CD14-positive monocyte (primary cell): ENCODE measurements around the gene PSMG1. TPM values are rescaled to one million over a fixed set of nuclear protein-coding genes. Genes with fewer than 3 reads are reported as not detected.

ENCODE experiments used
- DNase-seq, 3 donors: peaks; one replicate each; pipeline ENCODE4 v3.0.0-alpha.2; 2011 to 2022
- H2AFZ ChIP-seq: 2 replicates; pipeline ENCODE4 v1.6.0; 2012; ENCODE audit warnings: mild to moderate bottlenecking, low read depth, low read length, inconsistent platforms; ENCODE audit not compliant: insufficient read depth, poor library complexity, severe bottlenecking
- H3K27ac ChIP-seq, 2 donors: 1 replicate in 1 of 2; 2 replicates in 1 of 2; pipeline ENCODE4 v1.5.1; 2012 to 2013; ENCODE audit warnings: low read length in 2 of 2, control low read depth in 1 of 2, inconsistent platforms in 1 of 2, low read depth in 1 of 2, mild to moderate bottlenecking in 1 of 2
- H3K27me3 ChIP-seq, 2 donors: one replicate each; pipeline versions ENCODE4 v1.6.0 to v1.6.1; 2011 to 2013; ENCODE audit warnings: low read length in 2 of 2; ENCODE audit not compliant: control insufficient read depth in 2 of 2, insufficient read depth in 2 of 2
- H3K36me3 ChIP-seq, 2 donors: replicated peaks in 1 of 2; 1 replicate in 1 of 2; 2 replicates in 1 of 2; pipeline versions ENCODE4 v1.5.1 to v1.6.1; 2012 to 2013; ENCODE audit warnings: low read length in 2 of 2, control low read depth in 1 of 2, inconsistent platforms in 1 of 2, mild to moderate bottlenecking in 1 of 2; ENCODE audit not compliant: insufficient read depth in 2 of 2, control insufficient read depth in 1 of 2
- H3K4me1 ChIP-seq, 2 donors: 1 replicate in 1 of 2; 2 replicates in 1 of 2; pipeline versions ENCODE4 v1.5.1 to v1.6.1; 2012 to 2013; ENCODE audit warnings: low read length in 2 of 2, control low read depth in 1 of 2, inconsistent platforms in 1 of 2, mild to moderate bottlenecking in 1 of 2, moderate library complexity in 1 of 2; ENCODE audit not compliant: insufficient read depth in 2 of 2, control insufficient read depth in 1 of 2
- H3K4me2 ChIP-seq: replicated peaks from 2 replicates; pipeline ENCODE3; 2012; ENCODE audit warnings: low read length, moderate library complexity, mild to moderate bottlenecking; ENCODE audit not compliant: poor library complexity, severe bottlenecking; ENCODE audit errors: extremely low read depth
- H3K4me3 ChIP-seq, 3 experiments: fragments of 200-600 bp in 1 of 3; sonication (generic) in 1 of 3; replicated peaks in 1 of 3; 1 replicate in 2 of 3; 2 replicates in 1 of 3; pipeline ENCODE4 v1.5.1; 2011 to 2013; ENCODE audit warnings: low read length in 3 of 3, mild to moderate bottlenecking in 3 of 3, control low read depth in 2 of 3, low read depth in 2 of 3, inconsistent platforms in 1 of 3, moderate library complexity in 1 of 3
- H3K79me2 ChIP-seq: 2 replicates; pipeline ENCODE4 v1.6.0; 2012; ENCODE audit warnings: mild to moderate bottlenecking, control low read depth, inconsistent platforms, low read length, moderate library complexity; ENCODE audit not compliant: insufficient read depth
- H3K9ac ChIP-seq: 2 replicates; pipeline ENCODE4 v1.6.0; 2017; ENCODE audit warnings: low read length, mild to moderate bottlenecking; ENCODE audit not compliant: insufficient read depth, poor library complexity, severe bottlenecking
- H3K9me3 ChIP-seq, 2 donors: replicated peaks in 1 of 2; 1 replicate in 1 of 2; 2 replicates in 1 of 2; pipeline versions ENCODE4 v1.5.1 to v1.6.1; 2012 to 2013; ENCODE audit warnings: low read length in 2 of 2, control low read depth in 1 of 2; ENCODE audit not compliant: control insufficient read depth in 1 of 2, insufficient read depth in 1 of 2
- H4K20me1 ChIP-seq: 2 replicates; pipeline ENCODE4 v1.6.0; 2012; ENCODE audit warnings: mild to moderate bottlenecking, low read length, control low read depth, moderate library complexity; ENCODE audit not compliant: insufficient read depth
- H3K27ac Mint-ChIP-seq, 7 donors: one replicate each; pipeline ENCODE4 v1.8.0; 2020; ENCODE audit warnings: mild to moderate bottlenecking in 7 of 7, mixed read lengths in 7 of 7, moderate library complexity in 6 of 7, inconsistent platforms in 2 of 7
- H3K27me3 Mint-ChIP-seq, 3 donors: one replicate each; pipeline ENCODE4 v1.8.0; 2021 to 2022; ENCODE audit warnings: low read depth in 3 of 3, mild to moderate bottlenecking in 3 of 3, mixed read lengths in 3 of 3, moderate library complexity in 3 of 3, inconsistent platforms in 1 of 3
- H3K36me3 Mint-ChIP-seq, 2 donors: one replicate each; pipeline ENCODE4 v1.8.0; 2020; ENCODE audit warnings: mixed read lengths in 2 of 2, inconsistent platforms in 1 of 2, mild to moderate bottlenecking in 1 of 2
- H3K4me1 Mint-ChIP-seq: one replicate; pipeline ENCODE4 v1.8.0; 2020; ENCODE audit warnings: mild to moderate bottlenecking, mixed read lengths
- H3K4me3 Mint-ChIP-seq, 2 donors: one replicate each; pipeline ENCODE4 v1.8.0; 2020; ENCODE audit warnings: mild to moderate bottlenecking in 2 of 2, mixed read lengths in 2 of 2, moderate library complexity in 1 of 2
- H3K9me3 Mint-ChIP-seq, 7 donors: one replicate each; pipeline ENCODE4 v1.8.0; 2020 to 2022; ENCODE audit warnings: mixed read lengths in 7 of 7, mild to moderate bottlenecking in 6 of 7, moderate library complexity in 6 of 7, inconsistent platforms in 2 of 7
- WGBS: methylation state at CpG from one replicate; pipeline ENCODE4 v1.1.5; 2013; ENCODE audit warnings: missing lambda C conversion rate; ENCODE audit not compliant: insufficient coverage; 5-methylcytosine and 5-hydroxymethylcytosine counted together
- intact Hi-C, 2 donors: fragments of 100-400 bp; cut with micrococcal nuclease; formaldehyde crosslinking; loops; one replicate each; pipeline versions ENCODE4 v1.15.0 to v1.15.1; 2023
- polyA plus RNA-seq, 3 donors: library from polyadenylated mRNA; depleted of rRNA in 1 of 3; unstranded in 2 of 3; stranded (reverse) in 1 of 3; fragments of 300-500 nt in 2 of 3; fragments of >200 nt in 1 of 3; fragmentation: Illumina TruSeq in 2 of 3; gene quantifications; 1 replicate in 2 of 3; 2 replicates in 1 of 3; pipeline ENCODE4 v1.2.3, GENCODE V29; 2012 to 2021
- TF ChIP-seq, protein P1 (sequence below): fragments of 200-600 bp; IDR thresholded peaks from one replicate; pipeline ENCODE4 v1.8.0; 2022; ENCODE audit warnings: antibody characterized with exemption, mild to moderate bottlenecking

Gene PSMG1
- polyA plus RNA-seq, 3 donors: 8.5 to 29.2 (median 26.2) TPM

DNA sequence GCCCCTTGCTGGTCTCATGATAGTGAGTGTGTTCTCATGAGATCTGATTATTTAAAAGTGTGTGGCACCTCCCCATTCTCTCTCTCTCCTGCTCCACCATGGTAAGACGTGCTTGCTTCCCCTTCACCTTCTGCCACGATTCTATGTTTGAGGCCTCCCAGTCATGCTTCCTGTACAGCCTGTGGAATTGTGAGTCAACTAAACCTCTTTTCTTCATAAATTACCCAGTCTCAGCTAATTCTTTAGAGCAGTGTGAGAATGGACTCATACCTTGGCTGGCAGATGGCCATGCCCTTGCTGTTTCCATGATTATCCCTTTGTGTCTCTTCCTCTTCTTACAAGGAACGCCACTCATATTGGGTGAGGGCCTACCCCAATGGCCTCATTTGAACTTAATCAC lies 40.3 kb downstream of the PSMG1 start:
- no peak overlapping the region for H3K4me3 Mint-ChIP-seq
- Histone ChIP-seq H2AFZ (no peak overlapping the region), H3K27ac (no peak overlapping the region), H3K36me3 (no peaks in the 10 kb centered on the region), H4K20me1 (no peaks in the 10 kb centered on the region), H3K9me3 (peaks cover 14 to 17% of the 10 kb centered on the region in 2 donors), H3K4me3 (no peak overlapping the region), H3K9ac (no peak overlapping the region), H3K27me3 (no peaks in the 10 kb centered on the region), H3K4me2 (no peak overlapping the region), H3K4me1 (no peaks in the 10 kb centered on the region), H3K79me2 (no peaks in the 10 kb centered on the region)
- peaks cover 9 to 30% (median 22%) of the 10 kb centered on the region in 7 donors for H3K9me3 Mint-ChIP-seq
- DNase-seq: no peak
- peaks cover 0 to 1% of the 10 kb centered on the region in 2 donors for H3K36me3 Mint-ChIP-seq
- intact Hi-C loops: no loop called here
- TF ChIP-seq, protein P1, sequence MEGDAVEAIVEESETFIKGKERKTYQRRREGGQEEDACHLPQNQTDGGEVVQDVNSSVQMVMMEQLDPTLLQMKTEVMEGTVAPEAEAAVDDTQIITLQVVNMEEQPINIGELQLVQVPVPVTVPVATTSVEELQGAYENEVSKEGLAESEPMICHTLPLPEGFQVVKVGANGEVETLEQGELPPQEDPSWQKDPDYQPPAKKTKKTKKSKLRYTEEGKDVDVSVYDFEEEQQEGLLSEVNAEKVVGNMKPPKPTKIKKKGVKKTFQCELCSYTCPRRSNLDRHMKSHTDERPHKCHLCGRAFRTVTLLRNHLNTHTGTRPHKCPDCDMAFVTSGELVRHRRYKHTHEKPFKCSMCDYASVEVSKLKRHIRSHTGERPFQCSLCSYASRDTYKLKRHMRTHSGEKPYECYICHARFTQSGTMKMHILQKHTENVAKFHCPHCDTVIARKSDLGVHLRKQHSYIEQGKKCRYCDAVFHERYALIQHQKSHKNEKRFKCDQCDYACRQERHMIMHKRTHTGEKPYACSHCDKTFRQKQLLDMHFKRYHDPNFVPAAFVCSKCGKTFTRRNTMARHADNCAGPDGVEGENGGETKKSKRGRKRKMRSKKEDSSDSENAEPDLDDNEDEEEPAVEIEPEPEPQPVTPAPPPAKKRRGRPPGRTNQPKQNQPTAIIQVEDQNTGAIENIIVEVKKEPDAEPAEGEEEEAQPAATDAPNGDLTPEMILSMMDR: no peak
- H3K4me1 Mint-ChIP-seq: no peaks in the 10 kb centered on the region
- H3K27me3 Mint-ChIP-seq: peaks cover 0 to 3% (median 3%) of the 10 kb centered on the region in 3 donors
- WGBS: 0% methylated on average over 1 of the region's 3 CpGs
- H3K27ac Mint-ChIP-seq: no peak overlapping the region

DNA sequence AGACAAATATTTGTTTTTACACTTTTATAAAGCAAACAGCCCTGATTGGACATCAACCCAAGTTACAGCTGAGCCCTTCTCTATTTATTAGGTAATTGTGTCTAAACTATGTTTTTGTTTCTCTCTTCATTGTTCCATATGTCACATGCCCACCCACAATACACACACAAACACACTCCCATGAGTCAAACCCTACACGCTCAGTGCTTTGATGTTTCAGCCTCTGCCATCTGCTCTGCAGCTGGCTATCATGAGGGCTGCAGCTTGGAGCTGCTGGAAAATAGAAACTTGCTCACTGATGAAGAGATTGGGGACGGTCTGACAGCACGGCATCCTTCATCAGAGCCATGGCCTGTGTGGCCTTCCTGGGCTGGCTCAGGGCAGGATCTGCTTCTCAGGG lies 41.7 kb downstream of the PSMG1 start:
- no peak overlapping the region for H3K27ac ChIP-seq
- 100% methylated on average over 3 of the region's 3 CpGs for WGBS

More for the DNA sequence above, 41.7 kb downstream of the PSMG1 start:
- Histone ChIP-seq H4K20me1 (no peaks in the 10 kb centered on the region), H3K79me2 (no peaks in the 10 kb centered on the region), H3K36me3 (no peaks in the 10 kb centered on the region), H3K4me3 (no peak overlapping the region), H3K9me3 (peaks cover 14 to 17% of the 10 kb centered on the region in 2 donors), H3K4me1 (no peaks in the 10 kb centered on the region), H3K4me2 (no peak overlapping the region), H2AFZ (no peak overlapping the region), H3K9ac (no peak overlapping the region), H3K27me3 (no peaks in the 10 kb centered on the region)
- Mint-ChIP-seq H3K4me1 (no peaks in the 10 kb centered on the region), H3K27ac (no peak overlapping the region), H3K27me3 (peaks cover 0 to 3% (median 3%) of the 10 kb centered on the region in 3 donors), H3K4me3 (no peak overlapping the region), H3K9me3 (peaks cover 9 to 30% (median 22%) of the 10 kb centered on the region in 7 donors), H3K36me3 (peaks cover 0 to 1% of the 10 kb centered on the region in 2 donors)
- intact Hi-C loops: no loop called here
- TF ChIP-seq, protein P1: no peak
- no peak for DNase-seq
